Hematopoietic multipotent progenitor cell (in vitro differentiated cells): ENCODE results near the gene BEND3. TPM values are rescaled to one million over a fixed set of nuclear protein-coding genes. Genes with fewer than 3 reads are reported as not detected.
"Not testable (repeated sequence)": the region's sequence is repeated elsewhere in the genome, so short reads cannot be mapped to it uniquely, and the experiment has no call there.

Experiments used
- DNase-seq, 3 donors: peaks; one replicate each; pipeline ENCODE4 v3.0.0-alpha.2; 2011 to 2015; ENCODE audit warnings: low read depth in 2 of 3, low spot score in 2 of 3
- total RNA-seq: library from RNA; depleted of rRNA; stranded (reverse); fragments of >200 nt; gene quantifications from one replicate; pipeline ENCODE4 v1.2.3, GENCODE V29; 2012

The BEND3 gene
- total RNA-seq, 1 donor, result 2.2 TPM

- DNase-seq, result no peak
These were observed 6.7 kb upstream of the BEND3 start for GRCh38 chr6:107121964-107122495.

GRCh38 chr6:107121266-107121665 lies 6.0 kb upstream of the BEND3 start:
- no peak for DNase-seq

GRCh38 chr6:107120404-107120803 lies 5.1 kb upstream of the BEND3 start:
- DNase-seq, result no peak

GRCh38 chr6:107118976-107119375 lies 3.7 kb upstream of the BEND3 start:
- DNase-seq, result peak in 1 of 3 donors; percentile 18

GRCh38 chr6:107118540-107118939 lies 3.2 kb upstream of the BEND3 start:
- DNase-seq, result not testable (repeated sequence)

- no peak for DNase-seq
These were observed 1.6 kb upstream of the BEND3 start for GRCh38 chr6:107116931-107117330.

GRCh38 chr6:107116328-107116892 lies 1.1 kb upstream of the BEND3 start:
- DNase-seq, result peak in 2 of 3 donors; percentile 55 to 62

- peak in 1 of 3 donors; percentile 12 for DNase-seq
These were observed 496 bp upstream of the BEND3 start for GRCh38 chr6:107115695-107116327.

GRCh38 chr6:107114213-107114925 lies 946 bp downstream of the BEND3 start:
- peak; percentile 56 to 71 (median 66) for DNase-seq

GRCh38 chr6:107110200-107110599 lies 5.1 kb downstream of the BEND3 start:
- DNase-seq, result peak in 2 of 3 donors; percentile 49 to 80

GRCh38 chr6:107108201-107108890 lies 7.0 kb downstream of the BEND3 start:
- DNase-seq, result no peak

GRCh38 chr6:107107791-107108190 lies 7.5 kb downstream of the BEND3 start:
- no peak for DNase-seq

- DNase-seq, result no peak
These were observed 9.2 kb downstream of the BEND3 start for GRCh38 chr6:107106165-107106564.

- DNase-seq, result no peak
These were observed 9.7 kb downstream of the BEND3 start for GRCh38 chr6:107105511-107106116.

- no peak for DNase-seq
These were observed 12.2 kb downstream of the BEND3 start for GRCh38 chr6:107103082-107103481.

- no peak for DNase-seq
These were observed 12.9 kb downstream of the BEND3 start for GRCh38 chr6:107102414-107102805.

GRCh38 chr6:107101686-107102413 lies 13.5 kb downstream of the BEND3 start:
- no peak for DNase-seq

- DNase-seq, result no peak
These were observed 14.1 kb downstream of the BEND3 start for GRCh38 chr6:107101211-107101610.

GRCh38 chr6:107098436-107099307 lies 16.6 kb downstream of the BEND3 start:
- DNase-seq, result no peak
